SKM-1 treated with dmso at 0.1 percent for 144 hours (cell line): ENCODE data around the gene MCTP1.
"Not testable (repeated sequence)": the region's sequence is repeated elsewhere in the genome, so short reads cannot be mapped to it uniquely, and the experiment has no call there.

ENCODE experiments used
- DNase-seq: peaks from one replicate; lab custom pipeline; 2025; ENCODE audit not compliant: unreplicated experiment; lab: John Stamatoyannopoulos, UW

MCTP1 gene

GRCh38 chr5:94972268-94972667 lies 312.6 kb downstream of the MCTP1 start:
- DNase-seq = no peak

- peak; percentile 3 for DNase-seq
Observed at GRCh38 chr5:94969174-94969573, 315.7 kb downstream of the MCTP1 start.

- peak; percentile 58 for DNase-seq
Observed at GRCh38 chr5:94968507-94969095, 316.3 kb downstream of the MCTP1 start.

GRCh38 chr5:94967525-94967924 lies 317.4 kb downstream of the MCTP1 start:
- no peak for DNase-seq

- DNase-seq = not testable (repeated sequence)
Observed at GRCh38 chr5:94959279-94959678, 325.6 kb downstream of the MCTP1 start.

- peak; percentile 66 for DNase-seq
Observed at GRCh38 chr5:94945656-94946055, 339.2 kb downstream of the MCTP1 start.

GRCh38 chr5:94944160-94944559 lies 340.7 kb downstream of the MCTP1 start:
- no peak for DNase-seq

- no peak for DNase-seq
Observed at GRCh38 chr5:94941122-94941755, 343.7 kb downstream of the MCTP1 start.

- no peak for DNase-seq
Observed at GRCh38 chr5:94932259-94932658, 352.6 kb downstream of the MCTP1 start.

GRCh38 chr5:94928891-94929290 lies 356.0 kb downstream of the MCTP1 start:
- no peak for DNase-seq

- DNase-seq = no peak
Observed at GRCh38 chr5:94920570-94920969, 364.3 kb downstream of the MCTP1 start.

GRCh38 chr5:94916619-94917018 lies 368.3 kb downstream of the MCTP1 start:
- no peak for DNase-seq

- no peak for DNase-seq
Observed at GRCh38 chr5:94911276-94911675, 373.6 kb downstream of the MCTP1 start.

GRCh38 chr5:94910721-94911120 lies 374.2 kb downstream of the MCTP1 start:
- DNase-seq = no peak

- peak; percentile 10 for DNase-seq
Observed at GRCh38 chr5:94908889-94909480, 375.9 kb downstream of the MCTP1 start.

- no peak for DNase-seq
Observed at GRCh38 chr5:94906750-94907149, 378.1 kb downstream of the MCTP1 start.

GRCh38 chr5:94903726-94904125 lies 381.2 kb downstream of the MCTP1 start:
- DNase-seq = no peak

GRCh38 chr5:94901191-94901979 lies 383.5 kb downstream of the MCTP1 start:
- DNase-seq = no peak

- DNase-seq = no peak
Observed at GRCh38 chr5:94900006-94900505, 384.8 kb downstream of the MCTP1 start.

- DNase-seq = no peak
Observed at GRCh38 chr5:94893412-94894135, 391.3 kb downstream of the MCTP1 start.

- DNase-seq = no peak
Observed at GRCh38 chr5:94891972-94892371, 392.9 kb downstream of the MCTP1 start.
